ENCODE data around the gene LYPD6B.

LYPD6B gene

GRCh38 chr2:149036507-149037293, 1.8 kb upstream of the LYPD6B start:
- TF ChIP-seq EZH2phosphoT487 (IDR thresholded peaks at IDR 0.05; ENCODE audit: low read length) (no peak), EZH2 (optimal IDR thresholded peaks at IDR 0.05; ENCODE audit: low read depth, low read length) (no peak), CTCF (IDR thresholded peaks at IDR 0.05; ENCODE audit: low read length) (no peak)
- Histone ChIP-seq H3F3A (ENCODE audit: insufficient read depth, low read length) (peaks cover 4% of the 10 kb centered on the region; the same call in 1 of the 2 replicates), H3K4me2 (ENCODE audit: low read depth, low read length) (no peak overlapping the region), H3K4me3 (ENCODE audit: low read length) (no peak overlapping the region), H4K20me1 (ENCODE audit: insufficient read depth, low read length) (no peaks in the 10 kb centered on the region), H3K79me2 (ENCODE audit: low read length) (no peaks in the 10 kb centered on the region), H3K36me3 (replicated peaks; ENCODE audit: insufficient read depth, low read length) (no peaks in the 10 kb centered on the region), H3K9ac (ENCODE audit: low read length) (no peak overlapping the region), H3K9me2 (replicated peaks; ENCODE audit: insufficient read depth, low read length) (no peaks in the 10 kb centered on the region), H2AFZ (ENCODE audit: low read length) (no peak overlapping the region), H3K9me3 (replicated peaks; ENCODE audit: insufficient read depth, low read length) (no peaks in the 10 kb centered on the region), H3K4me1 (ENCODE audit: low read length) (peaks cover 8% of the 10 kb centered on the region), H3K27ac (ENCODE audit: low read length) (no peak overlapping the region), H3K27me3 (replicated peaks; ENCODE audit: insufficient read depth, low read length) (no peaks in the 10 kb centered on the region)
- no peak for DNase-seq

- Histone ChIP-seq H3K4me2 (ENCODE audit: low read depth, low read length) (peak overlapping the region; percentile 64; the same call in 1 of the 2 replicates), H3K9me2 (replicated peaks; ENCODE audit: insufficient read depth, low read length) (no peaks in the 10 kb centered on the region), H3K9ac (ENCODE audit: low read length) (0 out of 2 replicates have a peak overlapping the region, but pooled peaks have one; percentile 48), H3K4me3 (ENCODE audit: low read length) (peak overlapping the region; percentile 52; the same call in 1 of the 2 replicates), H3K27me3 (replicated peaks; ENCODE audit: insufficient read depth, low read length) (no peaks in the 10 kb centered on the region), H3K79me2 (ENCODE audit: low read length) (no peaks in the 10 kb centered on the region), H3K9me3 (replicated peaks; ENCODE audit: insufficient read depth, low read length) (no peaks in the 10 kb centered on the region), H2AFZ (ENCODE audit: low read length) (peak overlapping the region; percentile 66; the same call in 1 of the 2 replicates), H4K20me1 (ENCODE audit: insufficient read depth, low read length) (no peaks in the 10 kb centered on the region), H3K36me3 (replicated peaks; ENCODE audit: insufficient read depth, low read length) (no peaks in the 10 kb centered on the region), H3F3A (ENCODE audit: insufficient read depth, low read length) (peaks cover 4% of the 10 kb centered on the region; the same call in 1 of the 2 replicates), H3K4me1 (ENCODE audit: low read length) (no peaks in the 10 kb centered on the region), H3K27ac (ENCODE audit: low read length) (no peak overlapping the region)
- DNase-seq = no peak
- TF ChIP-seq EZH2 (optimal IDR thresholded peaks at IDR 0.05; ENCODE audit: low read depth, low read length) = no peak
- no peak for TF ChIP-seq CTCF (IDR thresholded peaks at IDR 0.05; ENCODE audit: low read length)
- no peak for TF ChIP-seq EZH2phosphoT487 (IDR thresholded peaks at IDR 0.05; ENCODE audit: low read length)
Measured at GRCh38 chr2:149037851-149038250, 648 bp upstream of the LYPD6B start.

GRCh38 chr2:149039213-149039724, 770 bp downstream of the LYPD6B start:
- no peaks in the 10 kb centered on the region for H3K36me3 ChIP-seq (replicated peaks; ENCODE audit: insufficient read depth, low read length)
- no peaks in the 10 kb centered on the region for H3K79me2 ChIP-seq (ENCODE audit: low read length)
- H3F3A ChIP-seq (ENCODE audit: insufficient read depth, low read length) = peaks cover 4% of the 10 kb centered on the region; the same call in 1 of the 2 replicates
- TF ChIP-seq EZH2phosphoT487 (IDR thresholded peaks at IDR 0.05; ENCODE audit: low read length) (no peak), CTCF (IDR thresholded peaks at IDR 0.05; ENCODE audit: low read length) (no peak), EZH2 (optimal IDR thresholded peaks at IDR 0.05; ENCODE audit: low read depth, low read length) (no peak)
- H3K9me3 ChIP-seq (replicated peaks; ENCODE audit: insufficient read depth, low read length) = no peaks in the 10 kb centered on the region
- H3K27me3 ChIP-seq (replicated peaks; ENCODE audit: insufficient read depth, low read length) = no peaks in the 10 kb centered on the region
- no peaks in the 10 kb centered on the region for H3K9me2 ChIP-seq (replicated peaks; ENCODE audit: insufficient read depth, low read length)
- DNase-seq = no peak
- H3K4me1 ChIP-seq (ENCODE audit: low read length) = no peaks in the 10 kb centered on the region
- no peak overlapping the region for H3K27ac ChIP-seq (ENCODE audit: low read length)
- H3K4me2 ChIP-seq (ENCODE audit: low read depth, low read length) = peak overlapping the region; percentile 48; the same call in 1 of the 2 replicates
- no peaks in the 10 kb centered on the region for H4K20me1 ChIP-seq (ENCODE audit: insufficient read depth, low read length)
- no peak overlapping the region for H2AFZ ChIP-seq (ENCODE audit: low read length)
- H3K9ac ChIP-seq (ENCODE audit: low read length) = no peak overlapping the region
- H3K4me3 ChIP-seq (ENCODE audit: low read length) = peak overlapping the region; percentile 47
